ENCODE measurements around the gene TUFM.
A peak's percentile ranks its signal among the peaks of the same experiment; 100 is the strongest.
"Not testable (repeated sequence)": the region's sequence is repeated elsewhere in the genome, so short reads cannot be mapped to it uniquely, and the experiment has no call there.

TUFM gene

DNA sequence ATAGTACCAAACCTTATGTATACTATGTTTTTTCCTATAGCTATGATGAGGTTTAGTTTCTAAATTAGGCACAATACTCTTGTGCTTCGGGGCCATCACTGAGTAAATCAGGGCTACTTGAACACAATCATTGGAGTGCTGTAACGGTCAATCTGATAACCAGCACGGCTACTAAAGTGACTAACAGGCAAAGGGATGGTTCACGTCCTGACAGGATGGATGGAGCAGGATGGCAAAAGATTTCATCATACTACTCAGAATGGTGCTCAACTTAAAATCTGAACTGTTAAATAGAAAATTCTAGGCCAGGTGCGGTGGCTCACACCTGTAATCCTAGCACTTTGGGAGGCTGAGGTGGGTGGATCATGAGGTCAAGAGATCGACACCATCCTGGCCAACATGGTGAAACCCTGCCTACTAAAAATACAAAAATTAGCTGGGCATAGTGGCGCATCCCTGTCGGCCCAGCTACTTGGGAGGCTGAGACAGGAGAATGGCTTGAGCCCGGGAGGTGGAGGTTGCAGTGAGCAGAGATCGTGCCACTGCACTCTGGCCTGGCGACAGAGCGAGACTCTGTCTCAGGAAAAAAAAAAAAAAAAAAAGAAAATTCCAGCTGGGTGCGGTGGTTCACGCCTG, 7.0 kb downstream of the TUFM start:
- FAIRE-seq (no peak), DNase-seq (ENCODE audit: low spot score) (no peak)

DNA sequence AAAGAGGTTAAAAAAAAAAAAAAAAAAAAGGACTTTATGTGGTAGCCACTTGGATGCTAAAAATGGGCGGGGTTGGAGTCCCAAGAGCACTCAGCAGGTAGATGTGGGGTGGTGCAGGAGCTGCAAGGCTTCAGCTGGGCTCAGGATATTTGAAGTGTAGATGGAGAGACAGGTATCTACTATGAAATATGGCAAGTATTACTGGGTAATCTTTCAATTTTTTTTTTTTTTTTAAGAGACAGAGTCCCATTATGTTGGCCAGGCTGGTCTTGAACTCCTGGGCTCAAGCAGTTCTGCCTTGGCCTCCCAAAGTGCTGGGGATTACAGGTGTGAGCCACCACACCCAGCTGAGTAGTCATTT, 7.6 kb downstream of the TUFM start:
- DNase-seq (ENCODE audit: low spot score): no peak

DNA sequence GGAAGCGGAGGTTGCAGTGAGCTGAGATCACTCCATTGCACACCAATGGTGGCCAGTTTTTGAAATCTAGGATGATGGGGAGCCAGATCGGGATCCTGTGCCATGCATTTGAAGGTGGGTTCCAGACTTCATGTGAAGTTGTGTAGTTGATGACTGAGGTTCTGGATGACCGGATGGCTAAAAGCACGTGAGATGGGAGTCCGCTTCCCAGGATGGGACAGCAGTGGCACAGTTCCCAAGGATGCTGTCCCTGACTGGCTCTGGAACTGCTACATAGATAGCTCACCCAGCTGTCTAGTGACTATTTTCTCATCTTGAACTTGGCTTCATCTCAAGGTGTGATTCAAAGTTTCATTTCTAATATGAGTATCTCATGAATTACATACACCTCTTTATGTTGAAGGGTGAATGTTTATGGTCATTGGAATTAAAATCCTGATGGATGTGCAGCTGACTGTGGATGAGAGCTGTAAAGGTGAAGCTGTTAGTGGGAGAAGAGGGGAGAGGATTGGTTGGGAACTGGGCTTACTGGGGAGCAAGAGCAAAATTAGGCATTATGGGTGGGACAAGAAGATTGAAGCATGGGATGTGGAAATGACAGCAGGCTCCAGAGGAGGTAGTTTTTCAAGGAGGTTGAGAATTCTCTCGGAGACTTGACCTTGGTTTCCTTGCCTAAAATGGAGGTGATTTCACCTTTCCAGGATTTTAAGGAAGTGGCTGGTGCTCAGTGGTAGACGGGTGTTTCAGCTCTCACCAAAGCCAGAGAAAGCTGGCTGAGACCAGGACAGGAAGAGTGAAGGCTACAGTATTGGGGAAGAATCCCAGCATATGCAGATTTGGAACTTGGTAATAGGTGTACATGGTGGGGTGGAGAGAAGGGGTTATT, 8.2 kb downstream of the TUFM start:
- DNase-seq (ENCODE audit: low spot score) (no peak), FAIRE-seq (no peak)

More for the DNA sequence above, 7.6 kb downstream of the TUFM start:
- no peak for FAIRE-seq

DNA sequence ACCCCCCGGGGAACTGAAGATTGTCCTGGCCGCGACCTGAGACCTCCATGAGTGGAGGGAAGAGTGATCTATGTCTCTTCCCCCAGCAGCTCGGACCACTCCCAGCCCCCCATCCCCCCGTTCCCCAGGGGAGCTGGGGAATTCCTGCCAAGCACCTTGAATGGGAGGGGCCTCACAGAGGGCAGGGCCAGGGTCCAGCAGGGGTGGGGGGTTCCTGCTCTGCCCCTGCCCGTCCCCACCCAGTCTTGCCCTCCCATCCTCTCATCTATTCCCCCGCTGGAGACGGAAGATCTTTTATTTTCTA, 9.4 kb downstream of the TUFM start:
- DNase-seq (ENCODE audit: low spot score) (no peak), FAIRE-seq (no peak)

DNA sequence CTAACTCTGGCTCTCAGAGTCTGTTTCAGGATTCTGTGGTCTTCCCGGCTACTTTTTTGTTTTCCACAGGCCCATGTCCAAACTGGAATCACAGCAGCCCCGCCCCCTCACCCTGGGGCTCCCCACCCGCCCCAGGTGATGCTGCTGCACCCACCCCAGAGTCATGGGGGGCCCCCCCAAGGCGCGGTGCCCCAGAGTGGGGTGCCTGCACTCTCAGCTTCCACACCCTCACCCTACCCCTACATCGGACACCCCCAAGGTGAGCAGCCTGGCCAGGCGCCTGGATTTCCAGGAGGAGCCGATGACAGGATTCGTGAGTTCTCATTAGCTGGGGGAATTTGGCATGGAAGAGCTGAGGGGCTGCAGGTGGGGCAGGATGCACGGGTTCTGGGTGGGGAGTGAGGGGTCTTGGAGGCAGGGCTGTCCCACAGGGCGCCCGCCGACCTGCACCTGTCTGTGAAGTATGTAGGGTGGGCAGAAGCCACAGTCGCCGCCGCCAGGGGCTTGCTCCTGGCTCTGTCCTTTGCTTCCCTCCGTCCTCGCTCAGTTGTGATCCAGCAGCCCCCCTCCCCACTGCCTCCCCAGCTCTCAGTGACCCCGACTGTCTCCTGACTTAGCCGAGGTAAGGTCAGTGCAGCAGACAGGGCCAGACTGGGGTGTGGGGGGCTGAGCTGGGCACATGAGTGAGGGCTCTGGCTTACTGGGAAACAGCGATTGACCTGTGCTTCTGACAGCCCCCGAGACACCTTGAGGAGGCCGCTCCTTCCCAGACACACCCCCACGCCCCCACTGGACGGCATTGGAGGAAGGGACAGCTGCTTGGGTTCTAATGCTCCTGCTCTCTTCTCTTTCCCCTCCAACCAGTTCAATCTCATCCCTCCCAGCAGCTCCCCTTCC, 10.0 kb downstream of the TUFM start:
- DNase-seq (ENCODE audit: low spot score): no peak
- FAIRE-seq: no peak

DNA sequence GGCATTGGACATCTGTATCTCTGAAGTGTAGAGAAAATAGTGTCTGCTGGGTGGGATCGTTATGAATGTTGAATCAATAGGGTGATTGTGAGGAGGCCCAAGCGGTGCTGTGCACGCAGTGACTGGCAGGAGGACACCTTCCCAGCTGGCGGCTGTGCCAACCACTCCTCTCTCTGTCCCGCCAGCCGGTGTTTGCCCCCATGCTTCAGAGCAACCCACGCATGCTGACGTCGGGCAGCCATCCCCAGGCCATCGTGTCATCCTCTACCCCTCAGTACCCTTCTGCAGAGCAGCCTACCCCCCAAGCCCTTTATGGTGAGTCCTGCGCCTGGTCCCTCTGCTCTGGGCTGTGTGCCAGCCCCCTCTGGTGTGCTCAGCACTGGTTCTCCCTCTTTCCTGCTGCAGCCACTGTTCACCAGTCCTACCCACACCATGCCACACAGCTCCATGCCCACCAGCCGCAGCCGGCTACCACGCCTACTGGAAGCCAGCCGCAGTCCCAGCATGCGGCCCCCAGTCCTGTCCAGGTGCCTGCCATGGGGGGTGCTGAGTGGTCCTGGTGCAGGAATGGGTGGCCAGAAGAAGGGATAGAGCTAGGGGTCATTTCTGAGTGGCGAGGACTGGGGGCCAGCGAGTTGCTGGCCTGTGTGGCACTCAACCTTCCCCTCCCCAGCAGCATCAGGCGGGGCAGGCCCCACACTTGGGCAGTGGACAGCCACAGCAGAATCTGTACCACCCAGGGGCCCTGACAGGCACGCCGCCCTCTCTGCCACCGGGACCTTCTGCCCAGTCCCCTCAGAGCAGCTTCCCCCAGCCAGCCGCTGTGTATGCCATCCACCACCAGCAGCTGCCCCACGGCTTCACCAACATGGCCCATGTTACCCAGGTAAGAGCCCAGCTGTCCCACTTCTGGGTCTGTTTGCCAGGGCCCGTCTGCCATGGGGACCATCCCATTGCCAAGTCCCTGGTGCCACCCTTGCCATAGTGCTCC, 11.0 kb downstream of the TUFM start:
- FAIRE-seq (no peak), DNase-seq (ENCODE audit: low spot score) (no peak)

DNA sequence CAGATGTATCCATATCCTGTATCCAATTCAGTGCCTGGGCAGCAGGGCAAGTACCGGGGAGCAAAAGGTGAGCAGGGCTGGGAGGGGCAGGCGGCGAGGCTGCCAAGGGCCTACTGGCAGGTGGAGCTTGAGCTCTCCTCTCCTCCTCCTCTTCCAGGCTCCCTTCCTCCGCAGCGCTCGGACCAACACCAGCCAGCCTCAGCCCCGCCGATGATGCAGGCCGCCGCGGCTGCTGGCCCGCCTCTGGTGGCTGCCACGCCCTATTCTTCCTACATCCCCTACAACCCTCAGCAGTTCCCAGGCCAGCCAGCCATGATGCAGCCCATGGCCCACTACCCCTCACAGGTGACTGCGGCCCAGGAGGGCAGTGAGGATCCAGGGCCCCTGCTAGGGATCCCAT, 11.8 kb downstream of the TUFM start:
- no peak for FAIRE-seq
- no peak for DNase-seq (ENCODE audit: low spot score)

DNA sequence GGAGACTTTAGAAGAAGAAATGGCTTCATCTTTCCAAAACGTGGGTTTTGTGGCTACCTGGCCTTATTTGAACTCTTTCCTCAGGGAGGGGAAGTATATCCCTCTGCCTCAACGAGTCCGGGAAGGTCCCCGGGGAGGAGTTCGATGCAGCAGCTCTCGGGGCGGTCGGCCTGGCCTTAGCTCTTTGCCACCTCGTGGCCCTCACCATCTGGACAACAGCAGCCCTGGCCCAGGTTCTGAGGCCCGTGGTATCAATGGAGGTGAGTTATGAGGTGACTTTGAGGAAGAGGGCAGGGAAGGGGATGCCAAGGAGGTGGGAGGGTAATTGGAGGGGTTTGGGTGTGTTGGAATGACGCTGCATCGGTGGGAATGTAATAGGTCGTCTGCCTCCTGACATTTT, 15.6 kb downstream of the TUFM start:
- FAIRE-seq: no peak
- DNase-seq (ENCODE audit: low spot score): no peak

DNA sequence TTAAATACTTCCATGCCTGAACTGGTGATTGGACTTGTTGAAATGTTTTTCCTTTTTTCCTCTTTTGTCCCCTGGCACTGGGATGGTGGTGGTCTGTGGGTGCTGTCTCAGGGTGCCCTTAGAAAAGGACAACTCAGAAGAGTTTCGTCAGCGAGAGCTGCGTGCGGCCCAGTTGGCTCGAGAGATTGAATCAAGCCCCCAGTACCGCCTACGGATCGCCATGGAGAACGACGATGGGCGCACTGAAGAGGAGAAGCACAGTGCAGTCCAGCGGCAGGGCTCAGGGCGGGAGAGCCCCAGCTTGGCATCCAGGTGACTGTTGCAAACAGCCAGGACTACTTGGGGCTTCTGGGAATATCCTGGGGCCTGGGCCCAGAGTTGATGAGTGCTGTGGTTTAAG, 16.4 kb downstream of the TUFM start:
- FAIRE-seq (no peak), DNase-seq (ENCODE audit: low spot score) (no peak)

DNA sequence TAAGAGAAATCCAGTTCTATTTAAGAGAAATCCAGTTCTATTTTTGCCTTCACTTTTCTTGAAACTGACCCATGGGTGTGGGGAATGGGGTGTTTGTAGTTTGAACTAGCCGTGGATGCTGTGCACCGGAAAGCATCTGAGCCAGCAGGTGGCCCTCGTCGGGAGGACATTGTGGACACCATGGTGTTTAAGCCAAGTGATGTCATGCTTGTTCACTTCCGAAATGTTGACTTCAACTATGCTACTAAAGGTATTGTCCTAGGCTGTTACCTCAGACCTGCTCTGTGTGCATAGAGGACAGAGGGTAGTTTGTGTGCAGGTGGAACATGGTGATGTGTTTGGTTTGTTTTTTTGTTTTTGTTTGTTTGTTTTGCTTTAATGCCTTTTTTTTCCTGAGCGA, 20.0 kb downstream of the TUFM start:
- FAIRE-seq (no peak), DNase-seq (ENCODE audit: low spot score) (no peak)

DNA sequence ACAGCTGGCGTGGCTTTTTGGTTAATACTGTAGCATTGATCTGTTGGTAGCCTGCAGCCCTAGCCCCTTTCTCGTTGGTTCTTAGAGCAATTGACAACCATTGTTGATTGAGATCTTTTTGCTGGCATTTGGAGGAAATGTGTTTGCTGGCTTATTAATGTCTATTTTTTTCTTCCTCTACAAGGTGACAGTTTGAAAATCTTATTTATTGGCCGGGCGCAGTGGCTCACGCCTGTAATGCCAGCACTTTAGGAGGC, 21.5 kb downstream of the TUFM start:
- DNase-seq (ENCODE audit: low spot score) (no peak), FAIRE-seq (no peak)

DNA sequence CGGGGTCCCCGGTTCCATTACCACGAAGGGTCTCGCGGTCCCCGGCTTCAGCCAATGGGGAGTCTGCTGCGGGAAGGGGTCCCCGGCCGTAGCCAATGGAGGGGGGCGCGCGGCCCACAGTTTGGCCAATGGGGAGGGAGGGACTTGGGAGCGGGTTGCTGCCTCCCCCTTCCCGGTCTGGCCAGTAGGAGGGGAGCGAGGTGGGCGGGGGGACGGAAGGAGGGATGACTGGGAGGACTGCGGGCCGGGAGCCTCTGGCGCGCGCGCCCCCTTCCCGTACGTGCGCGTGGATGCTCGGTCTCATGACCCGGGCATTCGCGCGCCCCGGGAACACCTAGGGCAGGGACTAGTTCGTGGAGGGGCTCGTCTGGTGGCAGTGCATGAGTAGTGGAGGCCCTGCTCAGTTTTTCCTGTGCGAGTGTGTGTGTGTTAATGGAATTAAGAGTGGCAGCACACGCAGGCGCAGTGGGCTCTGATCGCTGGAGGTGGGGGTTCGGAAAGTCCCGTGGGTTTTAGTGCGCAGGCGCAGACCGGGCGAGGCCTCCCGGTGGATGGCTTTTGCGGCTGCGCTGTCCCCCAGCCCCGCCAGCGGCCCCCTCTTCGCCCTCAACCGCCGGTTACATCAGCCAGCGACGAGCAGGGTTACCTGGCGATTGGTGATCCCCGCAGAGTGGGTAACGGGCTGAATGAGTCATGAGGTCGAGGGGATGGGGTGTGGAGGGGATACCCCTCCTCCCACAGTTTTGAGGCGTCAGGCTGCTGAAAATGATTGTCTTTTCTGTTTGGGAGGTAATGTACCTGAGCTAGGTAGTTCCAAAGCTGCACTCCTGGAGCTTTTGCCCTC, 22.1 kb downstream of the TUFM start:
- peak; percentile 88 for DNase-seq (ENCODE audit: low spot score)
- no peak for FAIRE-seq

DNA sequence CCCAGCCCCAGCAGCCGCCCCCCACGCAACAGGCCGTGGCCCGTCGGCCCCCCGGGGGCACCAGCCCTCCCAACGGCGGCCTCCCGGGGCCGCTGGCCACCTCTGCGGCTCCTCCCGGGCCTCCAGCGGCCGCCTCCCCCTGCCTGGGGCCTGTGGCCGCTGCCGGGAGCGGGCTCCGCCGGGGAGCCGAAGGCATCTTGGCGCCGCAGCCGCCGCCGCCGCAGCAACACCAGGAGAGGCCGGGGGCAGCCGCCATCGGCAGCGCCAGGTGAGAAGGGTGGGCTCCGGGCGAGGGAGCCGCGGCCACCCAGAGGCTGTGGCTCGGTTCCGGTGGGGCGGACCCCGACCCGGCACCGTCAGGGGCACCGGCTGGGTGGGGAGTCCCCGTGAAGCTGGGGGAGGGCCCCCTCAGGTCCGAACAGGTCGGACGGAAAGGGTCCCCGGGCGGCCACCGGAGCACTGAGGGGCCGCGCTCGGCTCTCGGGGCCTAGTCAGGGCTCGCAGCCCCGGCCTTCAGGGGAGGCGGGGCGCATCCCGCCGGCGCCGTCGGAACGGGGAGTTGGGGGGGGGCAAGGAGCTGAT, 22.8 kb downstream of the TUFM start:
- DNase-seq (ENCODE audit: low spot score) (no peak), FAIRE-seq (no peak)

DNA sequence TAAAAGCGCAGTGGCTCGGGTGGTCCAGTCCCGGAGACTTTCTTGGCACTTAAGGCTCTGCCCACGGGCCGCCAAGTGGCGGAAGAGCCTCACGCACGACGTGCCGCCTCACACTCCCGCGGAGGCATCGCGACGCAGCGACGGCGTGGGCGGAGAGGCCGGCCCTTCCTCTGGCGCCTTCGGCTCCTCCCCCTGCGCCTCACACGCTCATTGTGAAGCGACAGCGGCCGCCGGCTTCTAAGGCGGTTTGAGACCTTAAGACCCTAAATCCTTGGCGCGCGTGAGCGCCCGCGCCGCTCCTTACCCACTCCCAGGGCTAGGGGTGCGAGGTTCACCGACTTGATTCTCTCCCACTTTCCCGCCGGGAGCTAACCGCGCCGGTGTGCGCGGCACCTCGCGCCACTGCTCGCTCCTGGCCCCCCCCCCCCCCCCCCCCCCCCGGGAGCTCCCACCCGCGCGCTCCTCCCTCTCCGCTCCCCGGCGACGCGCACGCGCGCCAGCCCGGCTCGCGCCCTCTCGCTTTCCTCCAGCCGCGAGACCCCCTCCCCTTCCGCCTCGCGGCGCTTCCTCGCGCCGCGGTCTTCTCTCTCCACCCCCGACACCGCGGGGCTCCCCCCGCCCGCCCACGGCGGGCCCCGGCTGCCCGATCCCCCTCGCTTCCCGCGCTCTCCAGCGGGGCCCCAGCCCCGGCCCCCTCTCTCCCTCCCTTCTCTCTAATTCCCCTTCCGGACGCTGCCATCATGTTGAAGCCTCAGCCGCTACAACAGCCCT, 23.4 kb downstream of the TUFM start, which contains the start of gene ATXN2L:
TSS of gene ATXN2L (plus strand) at position 480 of the 771 bp plus-strand sequence. CDS start at position 741, 261 bp downstream.
- FAIRE-seq (no peak), DNase-seq (ENCODE audit: low spot score) (peak; percentile 82)

DNA sequence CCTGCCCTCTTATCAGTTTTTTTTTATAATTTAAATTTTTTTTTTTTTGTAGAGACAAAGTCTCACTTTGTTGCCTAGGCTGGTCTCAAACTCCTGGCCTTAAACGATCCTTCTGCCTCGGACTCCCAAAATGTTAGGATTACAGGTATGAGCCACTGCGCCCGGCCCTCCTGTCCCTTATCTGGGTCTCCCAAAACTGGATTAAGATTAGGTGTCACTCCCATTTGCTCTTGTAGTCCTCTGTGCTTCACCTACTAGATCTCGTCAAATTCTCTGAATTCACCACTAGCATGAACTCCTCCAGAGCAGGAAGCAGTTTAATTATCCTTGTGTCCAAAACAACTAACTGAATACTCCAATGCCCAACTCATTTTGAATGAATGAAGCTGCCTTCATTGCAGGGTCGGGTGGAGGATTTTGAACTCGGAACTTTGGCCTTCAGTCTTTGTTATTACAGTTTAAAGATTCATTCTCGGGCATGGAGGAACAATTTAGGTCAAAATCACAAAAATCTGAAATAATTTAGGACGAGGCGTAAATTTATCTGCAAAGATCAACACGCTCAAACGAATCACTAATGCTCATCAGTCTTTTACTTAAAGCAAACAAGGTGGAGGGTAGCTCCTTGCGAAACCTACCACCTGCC, 24.2 kb downstream of the TUFM start:
- DNase-seq (ENCODE audit: low spot score) (no peak), FAIRE-seq (no peak)

DNA sequence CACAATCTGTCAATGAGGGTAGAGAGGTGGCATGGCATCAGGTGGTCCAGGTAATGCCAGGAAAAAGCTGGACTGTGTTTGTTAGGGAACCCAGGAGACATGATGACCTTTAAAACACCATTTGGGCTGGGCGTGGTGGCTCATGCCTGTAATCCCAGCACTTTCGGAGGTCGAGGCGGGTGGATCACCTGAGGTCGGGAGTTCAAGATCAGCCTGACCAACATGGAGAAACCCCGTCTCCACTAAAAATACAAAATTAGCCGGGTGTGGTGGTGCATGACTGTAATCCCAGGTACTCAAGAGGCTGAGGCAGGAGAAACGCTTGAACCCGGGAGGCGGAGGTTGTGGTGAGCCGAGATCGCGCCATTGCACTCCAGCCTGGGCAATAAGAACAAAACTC, 25.6 kb downstream of the TUFM start:
- not testable (repeated sequence) for FAIRE-seq

DNA sequence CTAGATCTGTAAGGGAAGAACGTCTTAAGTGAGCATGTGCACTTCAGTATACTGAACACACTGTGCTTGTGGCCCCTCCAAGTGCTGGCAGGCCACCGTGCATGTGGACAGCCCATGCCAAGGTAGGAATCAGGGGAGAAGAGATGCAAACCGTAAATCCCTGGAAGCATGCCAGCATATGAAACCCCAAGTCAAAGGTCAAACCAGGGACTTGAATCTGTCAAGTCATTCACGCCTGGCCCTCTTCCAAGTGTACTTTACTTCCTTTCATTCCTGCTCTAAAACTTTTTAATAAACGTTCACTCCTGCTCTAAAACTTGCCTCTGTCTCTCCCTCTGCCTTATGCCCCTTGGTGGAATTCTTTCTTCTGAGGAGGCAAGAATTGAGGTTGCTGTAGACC, 26.1 kb downstream of the TUFM start:
- DNase-seq (ENCODE audit: low spot score) (no peak), FAIRE-seq (no peak)

More for the DNA sequence above, 25.6 kb downstream of the TUFM start:
- DNase-seq (ENCODE audit: low spot score): not testable (repeated sequence)

DNA sequence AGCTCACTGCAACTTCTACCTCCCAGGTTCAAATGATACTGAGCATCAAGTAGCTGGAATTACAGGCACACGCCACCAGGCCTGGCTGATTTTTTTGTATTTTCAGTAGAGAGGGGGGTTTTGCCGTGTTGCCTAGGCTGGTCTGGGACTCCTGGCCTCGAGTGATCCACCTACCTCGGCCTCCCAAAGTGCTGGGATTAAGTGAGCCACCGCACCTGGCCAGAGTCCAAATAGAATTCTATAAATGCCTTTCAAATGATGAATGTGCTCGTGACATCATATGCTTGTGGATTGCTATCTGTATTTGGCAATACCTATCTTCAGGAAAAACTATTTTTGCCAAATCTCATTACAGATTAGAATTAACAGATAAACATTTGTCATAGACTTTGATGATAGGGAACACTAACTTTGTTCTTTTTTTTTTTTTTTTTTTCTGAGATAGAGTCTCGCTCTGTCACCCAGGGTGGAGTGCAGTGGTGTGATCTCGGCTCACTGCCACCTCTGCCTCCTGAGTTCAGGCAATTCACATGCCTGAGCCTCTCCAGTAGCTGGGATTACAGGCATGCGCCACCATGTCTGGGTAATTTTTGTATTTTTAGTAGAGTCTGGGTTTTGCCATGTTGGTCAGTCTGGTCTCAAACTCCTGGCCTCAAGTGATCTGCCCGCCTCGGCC, 38.6 kb downstream of the TUFM start:
- not testable (repeated sequence) for DNase-seq (ENCODE audit: low spot score)
- FAIRE-seq: peak; percentile 93
